Measurements from ENCODE around the gene VAV2.

VAV2 gene

DNA sequence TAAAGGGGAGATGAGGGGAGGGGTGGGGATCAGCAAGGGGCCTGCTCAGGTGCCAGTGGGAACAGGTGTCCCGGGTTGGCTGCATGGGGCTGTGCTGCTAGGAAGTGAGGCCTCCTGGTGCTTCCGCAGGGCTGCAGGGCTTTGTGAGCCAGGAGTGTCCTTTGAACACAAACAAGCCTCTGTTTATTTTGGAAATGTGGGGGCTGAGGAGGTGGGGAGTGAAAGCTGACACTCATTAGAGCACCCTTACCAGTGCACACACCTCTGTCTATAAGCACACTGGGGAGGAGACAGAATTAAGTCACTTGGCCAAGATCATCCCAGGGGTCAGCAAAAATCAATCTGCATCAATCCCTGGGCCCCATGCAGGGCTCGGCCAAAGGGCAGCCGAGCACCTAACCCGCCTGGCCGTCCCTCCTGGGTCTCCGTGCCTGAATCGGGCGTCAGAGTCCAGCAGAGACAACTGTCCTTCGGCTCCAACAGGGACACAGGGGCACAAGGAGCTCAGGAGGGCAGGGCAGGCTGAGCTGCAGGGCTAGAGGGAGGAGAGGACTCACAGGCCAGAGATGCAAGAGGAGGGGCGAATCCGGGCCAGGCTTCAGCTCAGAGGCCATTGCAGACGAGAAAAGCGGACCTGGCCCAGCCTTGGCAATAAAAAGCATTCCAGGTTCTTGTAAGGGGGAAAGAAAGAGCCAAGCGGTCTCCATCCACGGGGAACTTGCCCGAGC lies 99.8 kb downstream of the VAV2 start:
- Histone ChIP-seq H4K20me1 (peaks cover 59% of the 10 kb centered on the region), H3K27me3 (no peaks in the 10 kb centered on the region), H3K4me2 (no peak overlapping the region), H3K36me3 (peaks cover 10% of the 10 kb centered on the region; the same call in 1 of the 2 replicates), H3K9me3 (no peaks in the 10 kb centered on the region), H3K9ac (no peak overlapping the region), H3K27ac (no peak overlapping the region), H3K4me1 (peaks cover 46% of the 10 kb centered on the region), H3K4me3 (no peak overlapping the region)
- TF ChIP-seq Cebpa-rat (IDR thresholded peaks at IDR 0.05): no peak

DNA sequence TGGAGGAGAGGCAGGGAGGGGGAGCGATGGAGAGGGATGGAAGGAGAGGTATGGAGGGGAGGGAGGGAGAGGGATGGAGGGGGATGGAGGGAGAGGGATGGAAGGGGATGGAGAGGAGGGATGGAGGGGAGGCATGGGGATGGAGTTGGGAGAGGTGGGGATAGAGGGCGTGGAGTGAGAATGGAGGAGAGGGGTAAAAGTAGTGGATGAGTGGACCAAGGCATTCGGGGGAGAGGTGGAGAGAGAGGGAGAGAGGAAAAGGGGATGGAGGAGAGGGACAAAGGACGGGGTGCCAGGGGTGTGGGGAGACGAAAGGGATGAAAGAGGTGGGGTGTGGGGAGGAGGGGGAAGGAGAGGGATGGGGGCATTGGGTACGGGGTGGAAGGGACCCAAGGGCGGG lies 100.4 kb downstream of the VAV2 start:
- no peak for TF ChIP-seq Cebpa-rat (IDR thresholded peaks at IDR 0.05)
- no peak overlapping the region for H3K4me3 ChIP-seq
- no peak overlapping the region for H3K4me2 ChIP-seq
- H4K20me1 ChIP-seq: peaks cover 57% of the 10 kb centered on the region
- peaks cover 10% of the 10 kb centered on the region; the same call in 1 of the 2 replicates for H3K36me3 ChIP-seq
- peaks cover 47% of the 10 kb centered on the region for H3K4me1 ChIP-seq
- no peaks in the 10 kb centered on the region for H3K27me3 ChIP-seq
- no peaks in the 10 kb centered on the region for H3K9me3 ChIP-seq
- no peak overlapping the region for H3K27ac ChIP-seq
- no peak overlapping the region for H3K9ac ChIP-seq

DNA sequence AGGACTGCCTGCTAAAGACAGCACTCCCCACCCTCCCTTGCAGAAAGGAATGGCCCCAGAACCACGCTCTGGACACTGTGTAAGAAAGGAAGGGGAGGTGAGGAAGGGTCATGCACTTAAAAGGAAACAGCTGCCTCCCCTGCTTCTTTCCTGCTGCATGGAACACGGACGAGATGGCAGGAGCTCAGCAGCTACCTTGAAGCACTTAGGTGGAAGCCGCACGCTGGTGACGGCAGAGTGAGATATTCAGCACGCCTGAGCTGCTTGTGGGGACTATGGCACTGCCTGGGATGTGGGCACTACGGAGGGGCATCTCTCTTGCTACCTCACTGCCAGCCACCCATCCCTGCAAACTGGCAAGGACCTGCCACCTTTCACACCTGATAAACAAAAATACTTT lies 101.5 kb downstream of the VAV2 start:
- Histone ChIP-seq H3K4me1 (peaks cover 58% of the 10 kb centered on the region), H3K9ac (no peak overlapping the region), H3K27ac (no peak overlapping the region; the same call in 1 of the 2 replicates), H3K4me2 (no peak overlapping the region), H3K9me3 (no peaks in the 10 kb centered on the region), H4K20me1 (peaks cover 69% of the 10 kb centered on the region), H3K27me3 (no peaks in the 10 kb centered on the region), H3K4me3 (no peak overlapping the region), H3K36me3 (peaks cover 10% of the 10 kb centered on the region; the same call in 1 of the 2 replicates)
- TF ChIP-seq Cebpa-rat (IDR thresholded peaks at IDR 0.05): no peak

DNA sequence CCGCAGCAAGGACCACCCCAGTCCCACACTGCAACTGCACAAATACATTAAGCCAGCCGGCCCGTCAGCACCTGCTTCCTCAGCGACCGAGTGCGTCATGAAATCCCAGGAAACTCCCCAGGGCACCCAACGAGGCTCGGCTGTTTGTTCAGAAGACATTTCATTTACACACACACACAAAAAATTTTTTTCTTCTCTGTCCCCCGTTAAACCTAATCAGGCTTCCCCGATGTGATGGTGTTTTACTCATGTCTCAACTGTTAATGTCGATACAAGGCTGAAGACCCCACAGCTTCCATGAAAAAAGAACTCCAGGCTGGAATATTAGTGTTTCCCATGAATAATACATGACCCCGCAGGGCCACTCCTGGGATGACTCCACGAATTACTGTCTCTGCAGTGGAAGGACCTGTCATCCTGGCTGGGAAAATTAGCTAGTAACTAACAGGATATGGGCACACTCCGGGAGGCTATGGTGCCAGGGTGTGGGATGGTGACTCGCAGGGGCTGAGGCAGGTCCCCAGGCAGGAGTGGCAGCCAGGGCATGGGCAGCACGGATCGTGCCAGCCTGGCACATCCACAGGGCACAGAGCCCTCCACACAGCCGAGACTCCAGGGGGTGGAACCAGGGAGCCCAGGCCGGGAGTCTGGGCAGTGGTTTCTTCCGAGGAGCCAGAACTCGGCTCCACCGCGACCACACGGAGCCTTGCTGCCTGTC lies 102.4 kb downstream of the VAV2 start:
- Histone ChIP-seq H3K9me3 (no peaks in the 10 kb centered on the region), H4K20me1 (peaks cover 75% of the 10 kb centered on the region), H3K4me2 (peak overlapping the region; percentile 90), H3K4me3 (no peak overlapping the region), H3K36me3 (peaks cover 10% of the 10 kb centered on the region; the same call in 1 of the 2 replicates), H3K27me3 (no peaks in the 10 kb centered on the region), H3K4me1 (peaks cover 63% of the 10 kb centered on the region), H3K9ac (peak overlapping the region; percentile 50; the same call in 1 of the 2 replicates), H3K27ac (peak overlapping the region; percentile 76)
- TF ChIP-seq Cebpa-rat (IDR thresholded peaks at IDR 0.05): no peak

DNA sequence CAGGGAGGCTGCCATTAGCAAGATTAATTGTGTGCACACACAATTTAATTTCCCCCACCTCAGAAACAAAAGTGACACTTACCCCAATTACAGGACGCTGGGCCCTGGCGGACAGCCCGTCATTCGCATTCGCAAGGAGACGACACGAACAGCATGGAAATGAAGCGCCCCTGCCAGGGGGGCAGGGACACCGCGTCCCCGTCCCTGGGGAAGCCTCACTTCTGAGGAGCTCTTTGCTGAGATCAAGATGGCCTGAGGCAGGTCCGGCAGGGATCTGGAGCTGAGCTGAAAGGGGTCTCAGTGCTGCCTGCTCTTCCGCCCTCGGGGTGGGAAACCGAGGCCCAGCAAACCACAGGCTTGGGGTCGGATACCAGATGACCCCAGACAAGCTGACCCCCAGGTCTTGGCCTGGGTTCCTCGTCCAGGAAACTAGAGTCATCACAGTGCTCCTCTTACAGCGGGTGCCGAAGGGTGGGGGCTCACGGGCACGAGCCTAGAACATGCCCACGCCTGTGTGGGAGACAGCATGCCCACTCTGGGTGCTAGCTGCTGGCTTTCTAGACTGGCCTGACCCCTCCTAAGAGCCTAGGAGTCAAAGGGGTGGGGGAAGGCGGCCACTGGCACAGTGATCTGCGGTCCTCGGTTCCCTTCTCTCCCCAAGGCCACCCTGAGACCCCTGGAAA lies 103.2 kb downstream of the VAV2 start:
- H3K4me3 ChIP-seq: peak overlapping the region; percentile 36; the same call in 1 of the 2 replicates
- peak overlapping the region; percentile 50 for H3K9ac ChIP-seq
- H3K36me3 ChIP-seq: peaks cover 10% of the 10 kb centered on the region; the same call in 1 of the 2 replicates
- peaks cover 55% of the 10 kb centered on the region for H3K4me1 ChIP-seq
- H3K4me2 ChIP-seq: peak overlapping the region; percentile 90
- peaks cover 75% of the 10 kb centered on the region for H4K20me1 ChIP-seq
- no peaks in the 10 kb centered on the region for H3K27me3 ChIP-seq
- H3K9me3 ChIP-seq: no peaks in the 10 kb centered on the region
- peak overlapping the region; percentile 76 for H3K27ac ChIP-seq
- TF ChIP-seq Cebpa-rat (IDR thresholded peaks at IDR 0.05): no peak

DNA sequence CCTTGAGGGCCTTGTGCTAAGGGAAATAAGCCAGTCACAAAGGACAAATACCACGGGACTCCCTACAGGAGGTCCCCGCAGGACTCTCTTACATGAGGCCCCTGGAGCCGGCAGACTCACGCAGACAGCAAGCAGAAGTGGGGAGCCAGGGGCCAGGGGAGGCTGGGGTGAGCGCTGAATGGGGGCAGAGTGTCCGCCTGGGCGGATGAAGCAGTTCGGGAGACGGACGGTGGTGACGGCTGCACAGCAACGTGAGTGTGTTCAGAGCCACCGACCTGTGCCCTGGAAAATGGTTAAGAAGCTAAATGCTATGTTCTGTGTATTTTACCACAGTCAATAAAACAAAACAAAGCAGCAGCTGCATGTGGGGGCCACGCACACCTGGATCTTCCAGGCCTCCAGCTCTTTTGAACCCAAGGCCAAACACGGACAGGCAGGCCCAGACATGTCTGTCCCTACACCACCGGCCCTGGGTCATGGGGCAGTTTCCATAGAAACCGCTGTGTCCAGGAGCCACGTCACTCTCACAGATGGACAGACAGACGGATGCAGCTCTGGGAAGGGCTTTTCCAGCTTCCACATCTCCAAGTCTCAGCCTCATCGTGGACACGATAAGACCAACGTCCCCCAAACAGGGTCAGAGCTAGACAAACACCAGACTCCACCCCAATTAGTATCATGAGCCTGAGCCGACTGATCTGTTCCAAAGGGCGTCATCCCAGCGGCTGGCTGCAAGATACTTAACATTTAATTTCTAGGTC lies 103.9 kb downstream of the VAV2 start:
- Histone ChIP-seq H3K9ac (peak overlapping the region; percentile 45; the same call in 1 of the 2 replicates), H3K4me2 (peak overlapping the region; percentile 90), H4K20me1 (peaks cover 75% of the 10 kb centered on the region), H3K9me3 (no peaks in the 10 kb centered on the region), H3K4me1 (peaks cover 54% of the 10 kb centered on the region), H3K27me3 (no peaks in the 10 kb centered on the region), H3K27ac (peak overlapping the region; percentile 76), H3K4me3 (no peak overlapping the region), H3K36me3 (peaks cover 4% of the 10 kb centered on the region; the same call in 1 of the 2 replicates)
- TF ChIP-seq Cebpa-rat (IDR thresholded peaks at IDR 0.05): no peak

DNA sequence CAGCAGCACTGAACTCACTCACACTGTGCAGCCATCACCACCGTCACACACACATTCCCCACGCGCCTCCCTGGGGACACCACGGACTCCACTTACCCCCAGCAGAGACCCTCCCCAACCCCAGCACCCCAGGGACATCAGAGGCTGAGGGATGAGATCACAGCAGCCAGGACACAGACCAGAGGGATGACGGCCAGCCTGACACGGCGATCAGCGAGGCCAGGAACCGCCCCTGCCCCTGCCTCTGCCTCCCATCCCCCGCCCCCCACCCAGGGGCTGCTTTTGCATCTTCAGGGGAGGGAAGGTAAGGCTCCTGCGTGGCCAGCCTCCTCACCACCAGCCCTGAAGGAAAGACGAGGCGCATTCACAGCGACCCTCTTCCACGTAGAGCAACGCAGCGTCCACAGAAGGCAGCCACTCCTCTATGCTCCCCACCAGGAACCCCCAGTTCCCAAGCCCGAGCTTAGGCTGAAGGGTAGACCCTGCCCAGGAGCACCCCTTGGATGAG lies 104.5 kb downstream of the VAV2 start:
- Histone ChIP-seq H3K4me3 (no peak overlapping the region), H3K27me3 (no peaks in the 10 kb centered on the region), H3K4me2 (peak overlapping the region; percentile 90), H3K9me3 (no peaks in the 10 kb centered on the region), H4K20me1 (peaks cover 75% of the 10 kb centered on the region), H3K36me3 (no peaks in the 10 kb centered on the region), H3K27ac (peak overlapping the region; percentile 76; the same call in 1 of the 2 replicates), H3K4me1 (peaks cover 61% of the 10 kb centered on the region), H3K9ac (peak overlapping the region; percentile 45; the same call in 1 of the 2 replicates)
- no peak for TF ChIP-seq Cebpa-rat (IDR thresholded peaks at IDR 0.05)

DNA sequence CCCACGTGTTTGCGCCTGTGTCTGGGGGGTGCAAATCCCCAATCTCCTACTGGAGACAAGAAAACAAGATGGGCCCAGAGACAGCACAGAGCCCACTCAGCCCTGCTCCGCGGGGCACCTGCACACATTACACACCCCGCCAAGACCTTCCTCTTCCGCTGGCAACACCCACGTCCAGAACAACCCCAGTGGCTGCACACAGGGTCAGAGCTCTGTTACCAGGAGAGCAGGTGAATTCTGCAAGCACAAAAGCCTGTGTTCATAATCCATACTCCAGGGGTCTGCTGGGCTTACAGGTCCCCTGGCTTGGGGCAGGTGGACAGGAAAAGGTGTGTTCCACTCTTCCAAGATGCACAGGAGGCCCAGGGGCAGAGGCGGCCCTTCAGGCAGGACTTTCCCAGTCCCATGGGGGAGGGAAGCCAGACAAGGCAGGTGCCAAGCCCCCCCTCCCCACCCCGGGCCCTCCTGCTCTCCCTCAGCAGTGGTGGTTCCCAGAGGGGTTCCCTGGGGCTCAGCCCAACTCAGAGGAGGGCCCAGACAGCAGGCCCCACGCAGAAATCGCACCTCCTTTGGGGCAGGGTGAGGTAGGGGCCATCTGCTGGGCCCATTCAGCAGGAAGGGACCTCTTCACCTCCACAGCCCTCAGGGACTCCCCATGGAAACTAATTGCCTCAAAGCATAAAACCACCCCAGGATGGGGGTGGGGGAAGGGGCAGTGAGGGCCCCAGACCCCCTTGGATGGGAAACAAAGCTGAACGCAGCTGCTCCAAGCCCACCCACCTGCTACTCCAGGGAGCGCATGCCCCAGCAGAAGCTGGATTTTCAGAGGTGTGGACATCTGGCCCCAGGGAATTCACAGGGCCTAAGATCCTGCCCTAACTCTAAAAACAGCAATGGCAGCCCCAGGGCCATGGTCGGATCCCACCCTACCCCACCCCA lies 105.3 kb downstream of the VAV2 start:
- 0 out of 2 replicates have a peak overlapping the region, but pooled peaks have one; percentile 15 for H3K9ac ChIP-seq
- H3K27ac ChIP-seq: peak overlapping the region; percentile 53; the same call in 1 of the 2 replicates
- H4K20me1 ChIP-seq: peaks cover 79% of the 10 kb centered on the region
- no peak overlapping the region; the same call in 1 of the 2 replicates for H3K4me3 ChIP-seq
- H3K9me3 ChIP-seq: no peaks in the 10 kb centered on the region
- no peaks in the 10 kb centered on the region for H3K27me3 ChIP-seq
- TF ChIP-seq Cebpa-rat (IDR thresholded peaks at IDR 0.05): no peak
- H3K36me3 ChIP-seq: no peaks in the 10 kb centered on the region; the same call in 1 of the 2 replicates
- H3K4me2 ChIP-seq: peak overlapping the region; percentile 90
- H3K4me1 ChIP-seq: peaks cover 68% of the 10 kb centered on the region
